CMK (cell line): ENCODE measurements around the gene LGMN.
"Not testable (repeated sequence)": the region's sequence is repeated elsewhere in the genome, so short reads cannot be mapped to it uniquely, and the experiment has no call there.

Experiments used
- DNase-seq: peaks from one replicate; pipeline ENCODE4 v3.0.0-alpha.2; 2010; ENCODE audit warnings: low read depth

LGMN gene

DNA sequence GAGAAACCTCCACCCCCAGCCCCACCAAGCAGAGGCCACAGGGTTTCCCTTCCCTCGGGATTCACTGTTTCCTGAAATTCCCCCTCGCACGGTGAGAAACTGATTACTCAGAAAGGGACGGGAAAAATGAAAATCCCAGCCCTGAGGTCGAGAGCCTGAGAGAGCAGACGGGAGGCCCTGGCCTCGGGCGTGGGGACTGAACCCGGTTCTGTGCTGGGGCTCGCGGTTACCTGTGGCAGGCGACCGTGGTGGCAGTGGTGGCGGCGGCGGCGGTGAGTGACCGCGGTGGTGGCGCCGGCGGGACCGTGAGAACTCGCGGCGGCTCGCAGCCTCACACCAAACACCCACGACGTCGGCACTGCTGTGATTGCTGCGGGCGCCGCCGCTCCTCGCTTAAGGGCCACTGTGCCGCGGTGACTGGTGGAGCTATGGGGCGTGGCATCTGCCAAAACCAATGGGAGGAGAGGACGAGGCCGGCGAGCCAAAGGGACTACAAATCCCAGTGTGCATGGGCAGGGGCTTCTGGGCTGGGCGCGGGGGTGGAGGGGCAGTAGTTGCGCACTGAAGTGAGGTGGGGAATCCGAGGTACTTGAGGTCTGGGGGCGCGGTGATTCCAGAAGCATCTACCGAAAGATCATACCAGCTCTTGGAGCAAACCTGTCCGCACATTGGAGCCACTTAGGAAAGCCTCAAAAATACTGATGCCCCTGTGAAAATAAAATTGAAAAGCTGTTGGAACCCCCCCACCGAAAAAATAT lies at the start of gene LGMN:
LGMN (minus strand) TSS at position 369 of the 758 bp plus-strand sequence. CDS start 15,841 bp downstream, outside the sequence.
- DNase-seq, result no peak

DNA sequence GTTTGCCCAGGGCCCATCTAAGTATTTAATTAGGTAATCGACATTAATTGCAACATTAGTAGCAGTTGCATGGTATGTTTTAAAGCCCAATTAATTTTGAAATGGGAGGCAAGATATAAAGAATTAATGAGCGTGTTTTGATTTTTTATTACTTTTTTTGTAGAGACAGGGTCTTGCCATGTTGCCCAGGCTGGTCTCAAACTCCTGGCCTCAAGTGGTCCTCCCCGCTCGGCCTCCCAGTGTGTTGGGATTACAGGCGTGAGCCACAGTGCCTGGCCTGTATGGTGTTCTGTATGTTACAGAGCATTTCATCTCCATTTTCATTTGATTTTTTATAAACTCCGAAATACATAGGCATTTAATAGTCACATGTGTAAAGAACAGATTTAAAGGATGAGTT lies 46.5 kb upstream of the LGMN start:
- no peak for DNase-seq

DNA sequence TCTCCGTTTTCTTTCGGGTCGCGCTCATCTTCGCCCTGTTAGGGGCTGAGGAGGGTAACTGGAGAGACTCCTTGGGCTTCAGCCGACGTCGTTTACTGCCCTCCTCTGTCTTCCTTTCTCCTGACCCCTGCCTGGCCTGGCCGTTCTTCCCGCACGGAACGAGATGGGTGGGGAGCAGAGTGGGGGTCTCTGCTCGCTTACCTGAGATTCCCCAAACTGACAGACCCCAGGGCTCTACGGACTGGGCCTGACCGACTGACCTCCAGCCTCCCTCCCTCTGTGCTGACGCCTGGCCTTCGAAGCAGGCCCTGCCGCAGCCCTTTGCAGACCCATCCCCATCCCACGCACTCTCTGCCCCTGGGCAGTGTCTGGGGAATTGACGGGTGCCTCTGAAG lies 46.1 kb upstream of the LGMN start:
- DNase-seq, result no peak

DNA sequence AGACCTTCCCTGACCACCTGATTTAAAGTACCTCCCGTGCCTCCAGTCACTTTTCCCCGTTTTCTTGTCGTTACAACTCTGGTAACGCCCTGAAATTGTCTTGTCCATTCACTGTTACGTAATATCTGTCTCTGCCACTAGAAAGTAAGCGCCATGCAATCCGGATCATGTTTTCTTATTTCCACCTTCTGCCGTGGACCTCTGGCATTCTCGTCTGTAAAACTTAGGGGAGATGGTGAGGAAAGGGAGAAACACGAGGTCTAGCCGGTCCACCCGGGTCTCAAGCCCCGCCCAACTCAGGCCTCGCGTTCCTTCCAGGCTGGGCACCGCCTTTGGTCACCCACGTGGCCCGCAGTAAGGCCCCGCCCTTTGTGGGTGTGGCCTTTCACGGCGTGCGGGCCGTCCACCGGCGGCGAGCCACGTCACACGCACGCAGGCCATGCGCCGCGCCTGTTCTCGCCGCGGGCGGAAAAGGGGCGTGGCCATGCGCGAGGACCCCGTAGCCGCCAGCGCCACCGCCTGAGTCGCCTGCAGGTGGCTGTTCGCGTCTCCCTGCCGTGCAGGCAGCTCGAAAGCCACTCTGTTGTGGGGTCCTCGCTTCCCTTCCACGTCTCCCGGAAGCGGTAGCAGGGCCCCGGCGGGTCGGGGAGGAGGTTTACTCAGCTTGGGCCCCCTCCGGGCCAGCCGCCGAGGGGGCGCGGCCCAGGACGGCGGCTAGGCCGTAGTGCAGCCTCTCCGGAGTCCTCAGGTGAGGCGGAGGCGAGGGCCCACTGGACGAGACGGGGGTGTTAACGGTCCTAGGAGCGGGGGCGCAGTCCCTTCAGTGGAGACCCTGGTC lies 45.5 kb upstream of the LGMN start, which contains the start of gene GOLGA5:
GOLGA5 (plus strand) TSS at position 597 of the 838 bp plus-strand sequence. CDS start 3,133 bp downstream, outside the sequence.
- peak; percentile 95 for DNase-seq

DNA sequence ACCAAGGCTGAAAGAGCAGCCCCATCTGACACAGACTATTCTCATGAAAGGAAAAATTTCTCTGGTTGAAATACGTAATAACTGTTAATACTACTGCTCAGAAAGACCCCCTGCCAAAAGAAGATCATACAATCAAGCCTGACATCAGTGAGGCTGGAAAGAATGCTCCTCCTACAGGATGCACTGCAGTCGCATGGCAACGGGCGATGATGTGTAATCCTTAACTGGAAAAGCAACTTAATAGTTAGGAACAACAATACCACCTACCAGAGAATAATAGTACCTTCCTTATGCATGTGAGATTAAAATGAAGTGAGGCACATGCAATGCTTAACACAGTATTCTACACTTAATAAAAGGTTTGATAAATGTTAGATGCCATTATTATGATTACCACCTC lies 44.5 kb upstream of the LGMN start:
- no peak for DNase-seq

DNA sequence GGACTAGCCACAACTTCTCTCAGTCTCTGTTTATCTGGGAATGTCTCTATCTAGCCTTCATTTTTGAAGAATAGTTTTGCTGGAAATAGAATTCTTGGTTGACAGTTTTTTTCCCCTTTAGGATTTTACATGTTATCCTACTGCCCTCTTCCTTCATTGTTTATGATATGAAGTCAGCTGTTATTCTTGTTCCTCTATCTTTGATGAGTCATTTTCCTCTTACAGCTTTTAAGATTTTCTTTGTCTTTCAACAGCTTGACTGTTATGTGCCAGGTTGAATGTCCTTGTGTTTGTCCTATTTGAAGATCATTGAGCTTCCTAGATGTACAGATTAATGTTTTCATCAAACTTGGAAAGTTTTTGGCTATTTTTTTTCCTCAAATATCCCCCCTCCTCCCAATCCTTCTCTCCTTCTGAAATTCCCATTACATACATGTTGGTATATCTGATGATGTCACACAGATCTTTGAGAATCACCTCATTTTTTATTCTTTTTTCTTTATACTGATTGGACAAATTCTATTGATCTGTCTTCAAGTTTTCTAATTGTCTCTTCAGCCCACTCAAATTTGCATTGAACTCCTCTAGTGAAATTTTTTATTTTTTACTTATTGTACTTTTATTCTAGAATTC lies 41.1 kb upstream of the LGMN start:
- no peak for DNase-seq

DNA sequence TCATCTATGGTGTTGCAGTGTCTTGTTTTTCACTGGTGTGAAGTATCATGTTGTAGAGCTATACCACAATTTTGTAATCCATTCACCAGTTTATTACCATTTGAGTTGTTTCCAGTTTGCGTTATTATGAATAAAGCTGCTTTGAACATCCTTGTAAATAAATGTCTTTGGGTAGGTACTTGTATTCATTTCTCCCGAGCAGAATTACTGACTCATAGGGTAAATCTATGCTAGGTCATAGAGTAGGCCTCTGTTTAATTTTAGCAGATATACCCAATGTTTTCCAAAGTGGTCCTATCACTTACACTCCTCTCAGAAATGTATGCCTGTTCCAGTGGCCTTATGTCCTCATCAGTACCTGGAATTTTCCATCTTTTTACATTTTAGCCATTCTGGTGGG lies 39.1 kb upstream of the LGMN start:
- no peak for DNase-seq

DNA sequence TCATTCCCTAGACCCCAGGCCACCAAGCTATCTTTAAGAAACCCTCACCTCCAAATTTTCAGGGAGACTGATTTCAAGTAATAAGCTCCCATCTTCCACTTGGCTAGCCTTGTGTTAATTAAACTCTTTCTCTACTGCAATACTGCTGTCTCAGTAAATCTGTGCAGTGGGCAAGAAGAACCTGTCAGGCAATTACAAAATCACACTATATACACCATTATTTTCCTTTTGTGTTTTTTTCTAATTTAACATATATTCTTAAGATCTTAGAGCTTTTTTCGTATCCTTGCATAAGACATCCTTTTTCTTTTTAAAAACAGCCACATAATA lies 38.0 kb upstream of the LGMN start:
- DNase-seq, result no peak

DNA sequence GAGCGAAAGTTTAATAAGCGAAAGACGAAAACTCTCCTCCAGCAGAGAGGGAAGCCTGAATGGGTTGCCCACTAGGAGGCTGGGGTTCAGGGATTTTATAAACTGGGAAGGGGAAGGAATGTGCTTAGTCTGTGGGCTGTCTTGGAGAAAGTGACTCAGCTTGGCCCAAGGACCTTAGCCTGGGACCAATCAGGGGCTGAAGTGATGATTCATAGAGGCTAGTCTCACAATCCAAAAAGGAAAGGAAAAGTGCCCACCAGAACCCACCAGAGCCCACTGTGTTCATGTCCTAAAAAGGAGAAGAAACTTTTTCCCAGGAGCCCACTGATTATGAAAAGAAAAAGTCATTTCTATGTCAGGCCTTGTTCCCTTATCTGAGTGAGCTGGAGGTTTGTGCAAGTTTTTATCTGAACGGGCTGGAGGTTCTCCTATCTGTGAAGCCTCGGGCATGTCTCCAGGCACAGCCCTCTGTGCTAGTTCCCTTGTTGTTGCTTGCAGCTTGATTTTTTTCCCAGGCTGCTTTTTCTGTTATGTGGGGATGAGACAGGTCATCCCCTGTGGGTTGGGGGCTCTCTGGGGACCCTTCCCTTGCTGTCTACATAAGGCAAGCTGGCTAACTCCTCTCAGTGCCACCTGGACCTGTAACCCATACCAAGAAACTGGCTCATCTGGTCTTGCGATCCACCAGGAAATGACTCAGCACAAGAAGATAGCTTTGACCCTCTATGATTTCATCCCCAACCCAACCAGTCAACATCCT lies 37.4 kb upstream of the LGMN start:
- DNase-seq, result no peak

DNA sequence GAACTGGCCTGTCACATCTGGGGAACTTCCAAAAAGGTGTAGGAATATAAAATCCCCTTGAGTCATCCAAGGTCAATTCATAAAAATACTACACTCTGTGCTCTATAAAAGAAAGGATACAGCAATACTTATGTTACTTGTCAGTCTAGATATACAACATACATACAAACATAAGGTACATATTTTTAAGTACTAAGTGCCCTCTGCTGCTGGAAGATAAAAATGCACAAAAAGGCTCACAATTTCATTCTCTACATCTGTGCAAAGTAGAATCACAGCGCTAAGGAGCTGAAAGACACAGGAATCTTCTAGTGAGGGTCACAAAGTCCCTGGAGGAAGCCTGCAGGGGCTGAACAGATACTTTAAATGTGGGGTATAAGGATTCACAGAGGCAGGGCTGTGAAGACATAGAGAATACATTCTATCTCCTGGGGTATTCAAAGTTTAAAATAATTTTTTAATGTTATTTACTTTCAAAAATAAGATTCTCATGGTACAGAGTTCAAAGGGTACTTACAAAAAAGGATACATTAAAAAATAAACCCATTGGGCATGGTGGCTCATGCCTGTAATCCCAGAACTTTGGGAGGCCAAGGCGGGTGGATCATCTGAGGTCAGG lies 35.5 kb upstream of the LGMN start:
- DNase-seq, result no peak

DNA sequence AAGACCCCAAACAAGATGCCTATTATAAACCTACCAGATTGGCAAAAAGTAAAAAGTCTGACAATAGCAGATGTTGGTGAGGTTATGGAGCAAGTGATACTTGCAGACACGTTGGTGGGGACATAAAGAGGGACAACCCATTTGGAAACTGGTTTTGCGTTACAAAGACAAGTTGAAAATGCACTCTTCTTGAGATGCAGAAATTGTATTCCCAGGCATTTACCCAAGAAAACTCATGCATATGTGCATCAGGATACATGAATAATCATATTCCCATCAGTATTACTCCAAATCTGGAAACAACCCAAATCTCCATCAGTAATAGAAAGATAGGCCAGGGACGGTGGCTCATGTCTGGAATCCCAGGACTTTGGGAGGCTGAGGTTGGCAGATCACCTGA lies 32.9 kb upstream of the LGMN start:
- DNase-seq, result no peak

DNA sequence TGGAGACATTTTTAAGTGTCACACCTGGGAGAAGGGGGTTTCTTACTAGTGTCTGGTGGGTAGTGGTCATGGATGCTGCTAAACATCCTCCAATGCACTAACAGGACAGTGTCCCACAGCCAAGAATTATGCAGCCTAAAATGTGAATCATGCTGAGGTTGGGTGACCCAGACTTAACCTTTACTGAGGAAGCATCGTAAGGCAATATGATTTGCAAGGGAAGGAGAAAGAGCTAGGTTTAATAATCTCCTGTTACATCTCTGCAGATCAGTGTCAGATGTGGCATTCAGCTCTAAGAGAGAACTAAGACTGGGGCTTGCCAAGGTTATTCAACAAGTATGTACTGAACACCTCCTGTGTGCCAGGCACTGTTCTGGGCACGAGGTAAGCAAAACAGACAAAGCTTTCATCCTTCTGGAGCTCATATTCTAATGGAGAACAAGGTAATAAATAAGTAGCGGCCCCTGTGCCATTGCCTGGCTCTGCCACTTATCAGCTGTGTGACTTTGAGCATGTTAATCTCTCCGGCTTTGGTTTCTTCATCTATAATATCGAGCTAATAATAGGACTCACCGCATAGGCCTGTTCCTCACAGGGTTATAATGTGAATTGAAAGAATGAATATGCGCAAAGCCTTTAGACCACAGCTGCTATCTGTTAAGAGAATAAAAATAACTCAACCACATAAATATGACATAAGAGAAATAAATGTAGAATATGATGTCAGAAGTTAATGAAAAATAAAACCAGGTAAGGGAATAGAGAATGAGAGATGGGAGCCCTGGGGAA lies 32.2 kb upstream of the LGMN start:
- DNase-seq, result no peak

DNA sequence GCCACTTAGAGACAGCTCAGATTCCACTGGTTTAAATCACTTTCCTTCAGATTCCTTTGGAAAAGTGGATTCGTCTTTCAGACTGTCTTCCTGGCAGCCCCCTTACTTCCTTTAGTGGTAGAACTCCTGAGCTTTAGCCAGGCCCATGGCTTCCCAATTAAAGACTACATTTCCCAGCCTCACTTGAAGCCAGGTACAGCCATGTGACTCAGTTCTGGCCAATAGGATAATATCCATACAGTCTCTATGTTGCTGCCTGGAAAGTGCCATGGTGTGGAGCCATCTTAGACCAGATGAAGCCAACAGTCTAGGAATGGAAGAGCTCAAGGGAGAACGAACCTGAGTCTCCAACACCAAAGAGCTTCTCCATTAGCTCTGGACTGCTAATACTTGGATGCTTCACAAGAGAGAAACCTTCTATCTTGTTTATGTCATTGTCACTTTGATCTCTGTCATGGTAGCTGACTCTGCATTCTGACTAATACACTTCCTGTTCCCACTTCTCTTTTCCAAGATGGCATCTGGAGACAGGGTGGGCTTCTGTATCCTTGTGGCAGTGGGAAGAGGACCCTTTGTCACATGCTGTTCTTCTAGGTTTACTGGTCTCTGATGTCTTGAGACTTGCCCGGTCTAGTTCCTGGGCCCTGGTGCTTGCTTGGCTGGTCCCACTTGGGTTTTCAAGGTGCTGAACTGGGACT lies 30.6 kb upstream of the LGMN start:
- not testable (repeated sequence) for DNase-seq

DNA sequence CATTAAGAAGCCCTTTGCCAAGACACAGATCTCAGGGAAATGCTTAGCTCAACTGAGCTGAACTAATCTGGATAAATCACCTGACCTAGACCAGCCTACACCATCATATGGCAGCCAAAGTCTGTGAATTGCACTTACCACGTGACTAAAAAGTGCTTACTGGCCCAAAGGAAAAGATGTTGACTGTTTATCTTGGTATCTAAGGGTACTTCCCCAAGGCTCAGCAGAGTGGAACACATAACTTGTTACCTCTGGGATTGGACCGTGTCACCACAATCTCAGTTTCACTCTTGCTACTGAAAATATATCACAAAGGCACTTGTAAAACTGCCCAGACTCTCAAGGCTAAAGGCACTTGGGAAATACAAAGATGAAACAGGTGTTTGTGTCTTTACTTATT lies 26.9 kb upstream of the LGMN start:
- DNase-seq, result not testable (repeated sequence)

DNA sequence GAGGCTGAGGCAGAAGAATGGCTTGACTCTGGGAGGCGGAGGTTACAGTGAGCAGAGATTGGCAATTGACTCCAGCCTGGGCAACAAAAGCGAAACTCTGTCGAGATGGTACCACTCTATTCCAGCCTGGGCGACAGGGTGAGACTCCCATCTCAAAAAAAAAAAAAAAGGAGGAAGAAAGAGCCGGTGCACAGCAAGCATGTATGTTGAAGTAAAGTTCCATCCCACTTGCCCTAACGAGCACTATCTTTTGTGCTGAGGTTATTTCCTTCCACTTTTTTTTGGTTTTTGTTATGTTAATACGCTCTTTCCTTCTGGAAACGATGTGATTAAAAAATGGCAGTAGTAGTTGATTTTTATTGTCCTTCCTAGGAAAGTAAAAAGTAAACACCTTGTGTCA lies 26.1 kb upstream of the LGMN start:
- no peak for DNase-seq

DNA sequence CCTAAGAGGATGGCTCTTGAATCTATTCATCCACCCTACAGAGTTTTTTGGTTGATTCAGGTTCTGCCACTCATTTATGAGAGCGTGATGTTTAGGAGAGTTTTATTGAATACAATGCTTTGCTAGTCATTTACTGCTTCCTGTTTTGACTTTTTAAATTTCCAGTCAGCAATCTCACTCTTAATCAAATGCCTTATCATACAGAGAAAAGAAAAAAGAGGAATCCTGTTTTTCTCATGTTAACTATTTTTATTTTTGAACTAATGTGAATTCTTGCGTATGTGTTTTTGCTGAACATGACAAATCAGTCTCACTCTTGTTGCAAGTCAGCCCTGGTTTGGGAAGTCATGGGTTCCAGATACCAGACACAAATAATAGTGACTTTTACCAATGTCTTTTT lies 22.1 kb upstream of the LGMN start:
- DNase-seq, result no peak

DNA sequence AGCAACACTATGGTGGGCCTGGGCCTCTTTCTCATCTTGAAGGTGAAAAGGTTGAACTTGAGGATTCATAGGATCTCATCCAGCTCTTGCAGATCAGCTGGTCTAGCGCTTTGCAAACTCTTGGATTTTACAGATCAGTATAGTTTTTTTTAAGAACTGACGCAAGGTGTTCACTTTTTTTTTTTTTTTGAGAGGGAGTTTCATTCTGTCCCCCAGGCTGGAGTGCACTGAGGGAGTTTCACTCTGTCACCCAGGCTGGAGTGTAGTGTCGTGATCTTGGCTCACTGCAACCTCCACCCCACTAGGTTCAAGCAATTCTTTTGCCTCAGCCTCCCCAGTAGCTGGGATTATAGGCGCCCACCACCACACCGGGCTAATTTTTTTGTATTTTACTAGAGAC lies 20.4 kb upstream of the LGMN start:
- DNase-seq, result no peak

DNA sequence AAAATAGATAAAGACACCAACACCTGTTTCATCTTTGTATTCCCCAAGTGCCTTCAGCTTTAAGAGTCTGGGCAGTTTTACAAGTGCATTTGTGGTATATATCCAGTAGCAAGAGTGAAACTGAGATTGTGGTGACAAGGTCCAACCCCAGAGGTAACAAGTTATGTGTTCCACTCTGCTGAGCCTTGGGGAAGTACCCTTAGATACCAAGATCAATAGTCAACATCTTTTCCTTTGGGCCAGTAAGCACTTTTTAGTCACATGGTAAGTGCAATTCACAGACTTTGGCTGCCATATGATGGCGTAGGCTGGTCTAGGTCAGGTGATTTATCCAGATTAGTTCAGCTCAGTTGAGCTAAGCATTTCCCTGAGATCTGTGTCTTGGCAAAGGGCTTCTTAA lies 19.8 kb upstream of the LGMN start:
- DNase-seq, result not testable (repeated sequence)

DNA sequence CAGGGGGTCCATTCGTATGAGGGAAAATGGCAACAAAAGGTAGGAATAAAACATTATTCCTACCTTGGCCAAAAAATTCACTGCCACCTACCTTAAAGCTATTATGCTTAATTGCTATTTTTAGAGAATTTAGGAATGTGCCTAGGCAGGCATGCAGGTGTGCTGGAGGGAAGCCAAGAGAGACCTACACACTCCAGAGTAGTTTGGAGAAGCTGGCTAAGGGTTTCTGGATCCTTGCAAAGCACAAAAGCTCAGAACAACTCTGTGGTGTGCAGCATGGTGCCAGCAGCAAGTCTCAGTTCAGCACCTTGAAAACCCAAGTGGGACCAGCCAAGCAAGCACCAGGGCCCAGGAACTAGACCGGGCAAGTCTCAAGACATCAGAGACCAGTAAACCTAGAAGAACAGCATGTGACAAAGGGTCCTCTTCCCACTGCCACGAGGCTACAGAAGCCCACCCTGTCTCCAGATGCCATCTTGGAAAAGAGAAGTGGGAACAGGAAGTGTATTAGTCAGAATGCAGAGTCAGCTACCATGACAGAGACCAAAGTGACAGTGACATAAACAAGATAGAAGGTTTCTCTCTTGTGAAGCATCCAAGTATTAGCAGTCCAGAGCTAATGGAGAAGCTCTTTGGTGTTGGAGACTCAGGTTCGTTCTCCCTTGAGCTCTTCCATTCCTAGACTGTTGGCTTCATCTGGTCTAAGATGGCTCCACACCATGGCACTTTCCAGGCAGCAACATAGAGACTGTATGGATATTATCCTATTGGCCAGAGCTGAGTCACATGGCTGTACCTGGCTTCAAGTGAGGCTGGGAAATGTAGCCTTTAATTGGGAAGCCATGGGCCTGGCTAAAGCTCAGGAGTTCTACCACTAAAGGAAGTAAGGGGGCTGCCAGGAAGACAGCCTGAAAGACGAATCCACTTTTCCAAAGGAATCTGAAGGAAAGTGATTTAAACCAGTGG lies 15.5 kb upstream of the LGMN start:
- not testable (repeated sequence) for DNase-seq
